CD14-positive monocyte (primary cell): Measurements from ENCODE around the gene ZNF652. TPM values are rescaled to one million over a fixed set of nuclear protein-coding genes. Genes with fewer than 3 reads are reported as not detected.
A peak's percentile ranks its signal among the peaks of the same experiment; 100 is the strongest.

Experiments used
- DNase-seq, 3 donors: peaks; one replicate each; pipeline ENCODE4 v3.0.0-alpha.2; 2011 to 2022
- H2AFZ ChIP-seq: 2 replicates; pipeline ENCODE4 v1.6.0; 2012; ENCODE audit warnings: mild to moderate bottlenecking, low read depth, low read length, inconsistent platforms; ENCODE audit not compliant: insufficient read depth, poor library complexity, severe bottlenecking
- H3K27ac ChIP-seq, 2 donors: 1 replicate in 1 of 2; 2 replicates in 1 of 2; pipeline ENCODE4 v1.5.1; 2012 to 2013; ENCODE audit warnings: low read length in 2 of 2, control low read depth in 1 of 2, inconsistent platforms in 1 of 2, low read depth in 1 of 2, mild to moderate bottlenecking in 1 of 2
- H3K27me3 ChIP-seq, 2 donors: one replicate each; pipeline versions ENCODE4 v1.6.0 to v1.6.1; 2011 to 2013; ENCODE audit warnings: low read length in 2 of 2; ENCODE audit not compliant: control insufficient read depth in 2 of 2, insufficient read depth in 2 of 2
- H3K36me3 ChIP-seq, 2 donors: replicated peaks in 1 of 2; 1 replicate in 1 of 2; 2 replicates in 1 of 2; pipeline versions ENCODE4 v1.5.1 to v1.6.1; 2012 to 2013; ENCODE audit warnings: low read length in 2 of 2, control low read depth in 1 of 2, inconsistent platforms in 1 of 2, mild to moderate bottlenecking in 1 of 2; ENCODE audit not compliant: insufficient read depth in 2 of 2, control insufficient read depth in 1 of 2
- H3K4me1 ChIP-seq, 2 donors: 1 replicate in 1 of 2; 2 replicates in 1 of 2; pipeline versions ENCODE4 v1.5.1 to v1.6.1; 2012 to 2013; ENCODE audit warnings: low read length in 2 of 2, control low read depth in 1 of 2, inconsistent platforms in 1 of 2, mild to moderate bottlenecking in 1 of 2, moderate library complexity in 1 of 2; ENCODE audit not compliant: insufficient read depth in 2 of 2, control insufficient read depth in 1 of 2
- H3K4me2 ChIP-seq: replicated peaks from 2 replicates; pipeline ENCODE3; 2012; ENCODE audit warnings: low read length, moderate library complexity, mild to moderate bottlenecking; ENCODE audit not compliant: poor library complexity, severe bottlenecking; ENCODE audit errors: extremely low read depth
- H3K4me3 ChIP-seq, 3 experiments: fragments of 200-600 bp in 1 of 3; sonication (generic) in 1 of 3; replicated peaks in 1 of 3; 1 replicate in 2 of 3; 2 replicates in 1 of 3; pipeline ENCODE4 v1.5.1; 2011 to 2013; ENCODE audit warnings: low read length in 3 of 3, mild to moderate bottlenecking in 3 of 3, control low read depth in 2 of 3, low read depth in 2 of 3, inconsistent platforms in 1 of 3, moderate library complexity in 1 of 3
- H3K79me2 ChIP-seq: 2 replicates; pipeline ENCODE4 v1.6.0; 2012; ENCODE audit warnings: mild to moderate bottlenecking, control low read depth, inconsistent platforms, low read length, moderate library complexity; ENCODE audit not compliant: insufficient read depth
- H3K9ac ChIP-seq: 2 replicates; pipeline ENCODE4 v1.6.0; 2017; ENCODE audit warnings: low read length, mild to moderate bottlenecking; ENCODE audit not compliant: insufficient read depth, poor library complexity, severe bottlenecking
- H3K9me3 ChIP-seq, 2 donors: replicated peaks in 1 of 2; 1 replicate in 1 of 2; 2 replicates in 1 of 2; pipeline versions ENCODE4 v1.5.1 to v1.6.1; 2012 to 2013; ENCODE audit warnings: low read length in 2 of 2, control low read depth in 1 of 2; ENCODE audit not compliant: control insufficient read depth in 1 of 2, insufficient read depth in 1 of 2
- H4K20me1 ChIP-seq: 2 replicates; pipeline ENCODE4 v1.6.0; 2012; ENCODE audit warnings: mild to moderate bottlenecking, low read length, control low read depth, moderate library complexity; ENCODE audit not compliant: insufficient read depth
- H3K27ac Mint-ChIP-seq, 7 donors: one replicate each; pipeline ENCODE4 v1.8.0; 2020; ENCODE audit warnings: mild to moderate bottlenecking in 7 of 7, mixed read lengths in 7 of 7, moderate library complexity in 6 of 7, inconsistent platforms in 2 of 7
- H3K27me3 Mint-ChIP-seq, 3 donors: one replicate each; pipeline ENCODE4 v1.8.0; 2021 to 2022; ENCODE audit warnings: low read depth in 3 of 3, mild to moderate bottlenecking in 3 of 3, mixed read lengths in 3 of 3, moderate library complexity in 3 of 3, inconsistent platforms in 1 of 3
- H3K36me3 Mint-ChIP-seq, 2 donors: one replicate each; pipeline ENCODE4 v1.8.0; 2020; ENCODE audit warnings: mixed read lengths in 2 of 2, inconsistent platforms in 1 of 2, mild to moderate bottlenecking in 1 of 2
- H3K4me1 Mint-ChIP-seq: one replicate; pipeline ENCODE4 v1.8.0; 2020; ENCODE audit warnings: mild to moderate bottlenecking, mixed read lengths
- H3K4me3 Mint-ChIP-seq, 2 donors: one replicate each; pipeline ENCODE4 v1.8.0; 2020; ENCODE audit warnings: mild to moderate bottlenecking in 2 of 2, mixed read lengths in 2 of 2, moderate library complexity in 1 of 2
- H3K9me3 Mint-ChIP-seq, 7 donors: one replicate each; pipeline ENCODE4 v1.8.0; 2020 to 2022; ENCODE audit warnings: mixed read lengths in 7 of 7, mild to moderate bottlenecking in 6 of 7, moderate library complexity in 6 of 7, inconsistent platforms in 2 of 7
- CTCF ChIP-seq: fragments of 200-600 bp; IDR thresholded peaks from one replicate; pipeline ENCODE4 v1.8.0; 2022; ENCODE audit warnings: antibody characterized with exemption, mild to moderate bottlenecking
- WGBS: methylation state at CpG from one replicate; pipeline ENCODE4 v1.1.5; 2013; ENCODE audit warnings: missing lambda C conversion rate; ENCODE audit not compliant: insufficient coverage; 5-methylcytosine and 5-hydroxymethylcytosine counted together
- intact Hi-C, 2 donors: fragments of 100-400 bp; cut with micrococcal nuclease; formaldehyde crosslinking; loops; one replicate each; pipeline versions ENCODE4 v1.15.0 to v1.15.1; 2023
- polyA plus RNA-seq, 3 donors: library from polyadenylated mRNA; depleted of rRNA in 1 of 3; unstranded in 2 of 3; stranded (reverse) in 1 of 3; fragments of 300-500 nt in 2 of 3; fragments of >200 nt in 1 of 3; fragmentation: Illumina TruSeq in 2 of 3; gene quantifications; 1 replicate in 2 of 3; 2 replicates in 1 of 3; pipeline ENCODE4 v1.2.3, GENCODE V29; 2012 to 2021

The ZNF652 gene
- polyA plus RNA-seq, 3 donors = 16.9 to 19.8 (median 18.8) TPM

GRCh38 chr17:49341356-49341755 is 20.7 kb downstream of the ZNF652 start:
- Mint-ChIP-seq H3K4me1 (peaks cover 51% of the 10 kb centered on the region), H3K4me3 (no peak overlapping the region), H3K27me3 (no peaks in the 10 kb centered on the region), H3K9me3 (no peaks in the 10 kb centered on the region), H3K36me3 (peaks cover 7 to 8% of the 10 kb centered on the region in 2 donors), H3K27ac (peak overlapping the region in 3 of 7 donors; percentile 77 to 81 (median 77))
- H3K27ac ChIP-seq = no peak overlapping the region
- WGBS = no CpG with 5 or more reads among the region's 5 CpGs
- no peaks in the 10 kb centered on the region for H3K9me3 ChIP-seq
- no peak overlapping the region for H3K4me3 ChIP-seq
- peaks cover 36 to 41% of the 10 kb centered on the region in 2 donors for H3K4me1 ChIP-seq
- no peaks in the 10 kb centered on the region for H3K27me3 ChIP-seq
- no peak overlapping the region for H2AFZ ChIP-seq
- H3K79me2 ChIP-seq = peaks cover 98% of the 10 kb centered on the region
- peaks cover 0 to 3% of the 10 kb centered on the region in 2 donors for H3K36me3 ChIP-seq
- no peak overlapping the region for H3K4me2 ChIP-seq
- TF ChIP-seq CTCF = no peak
- H3K9ac ChIP-seq = no peak overlapping the region
- DNase-seq = no peak
- intact Hi-C loops = no loop called here
- peaks cover 96% of the 10 kb centered on the region for H4K20me1 ChIP-seq

GRCh38 chr17:49339354-49339753 is 22.7 kb downstream of the ZNF652 start:
- Histone ChIP-seq H3K27ac (no peak overlapping the region), H3K4me1 (peaks cover 24 to 27% of the 10 kb centered on the region in 2 donors), H3K9ac (no peak overlapping the region), H3K9me3 (no peaks in the 10 kb centered on the region), H3K27me3 (no peaks in the 10 kb centered on the region), H4K20me1 (peaks cover 95% of the 10 kb centered on the region), H3K36me3 (peaks cover 0 to 3% of the 10 kb centered on the region in 2 donors), H3K79me2 (peaks cover 96% of the 10 kb centered on the region), H2AFZ (no peak overlapping the region), H3K4me2 (no peak overlapping the region), H3K4me3 (no peak overlapping the region)
- Mint-ChIP-seq H3K4me3 (no peak overlapping the region), H3K4me1 (peaks cover 42% of the 10 kb centered on the region), H3K9me3 (no peaks in the 10 kb centered on the region), H3K27me3 (no peaks in the 10 kb centered on the region), H3K36me3 (peaks cover 8 to 10% of the 10 kb centered on the region in 2 donors), H3K27ac (peak overlapping the region in 1 of 7 donors; percentile 4)
- WGBS = no CpG with 5 or more reads among the region's 6 CpGs
- intact Hi-C loops = no loop called here
- no peak for TF ChIP-seq CTCF
- no peak for DNase-seq
